Putamen (tissue), 1 donor: ENCODE data around the gene LCE5A.
A peak's percentile ranks its signal among the peaks of the same experiment; 100 is the strongest.
"Not testable (repeated sequence)": the region's sequence is repeated elsewhere in the genome, so short reads cannot be mapped to it uniquely, and the experiment has no call there.

Experiments used
- DNase-seq: peaks from one replicate; pipeline ENCODE4 v3.0.0-alpha.2; 2016; ENCODE audit warnings: low spot score

The LCE5A gene, protein sequence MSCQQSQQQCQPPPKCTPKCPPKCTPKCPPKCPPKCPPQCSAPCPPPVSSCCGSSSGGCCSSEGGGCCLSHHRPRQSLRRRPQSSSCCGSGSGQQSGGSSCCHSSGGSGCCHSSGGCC

DNA sequence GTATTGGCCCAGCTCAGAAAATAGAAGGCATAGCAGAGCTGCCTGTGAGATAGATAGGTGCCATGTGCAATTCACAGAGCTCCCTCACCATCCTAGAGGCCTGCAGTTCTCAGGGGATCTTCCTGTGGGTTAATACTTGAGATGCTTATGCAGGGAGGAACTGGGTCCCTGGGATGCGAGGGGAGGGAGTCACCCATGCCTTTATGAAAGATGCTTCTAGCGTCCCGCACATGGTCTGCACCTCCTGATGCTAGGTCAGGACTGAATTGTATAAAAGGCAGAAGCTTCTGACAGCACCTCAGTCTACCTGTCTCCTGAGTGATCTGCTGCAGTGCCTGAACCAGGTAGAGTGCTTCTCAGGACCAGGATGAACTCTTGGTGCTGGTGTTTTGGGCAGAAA lies at the start of gene LCE5A:
Gene LCE5A, plus strand, starts transcription at position 301 of the 400 bp plus-strand sequence. CDS start 732 bp downstream, outside the sequence.
- no peak for DNase-seq

DNA sequence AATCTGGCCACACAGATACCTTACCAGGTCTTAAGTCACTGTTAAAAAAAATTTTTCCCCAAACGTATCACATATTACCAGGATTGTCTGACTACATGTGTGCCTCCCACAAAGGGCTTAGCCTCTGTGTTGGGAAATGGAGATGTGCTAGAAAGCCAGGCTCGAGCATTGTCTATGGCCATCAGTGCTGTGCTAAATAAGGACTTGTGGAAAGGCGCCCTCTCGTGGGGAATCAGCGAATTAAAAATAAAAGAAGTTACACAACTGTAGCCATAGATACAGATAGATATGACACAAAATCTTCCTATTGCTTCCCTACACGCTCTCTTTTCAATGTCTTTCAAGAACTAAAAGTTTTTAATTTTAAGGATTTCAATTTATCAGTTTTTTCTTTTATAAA lies 49.1 kb upstream of the LCE5A start:
- DNase-seq: peak; percentile 38

DNA sequence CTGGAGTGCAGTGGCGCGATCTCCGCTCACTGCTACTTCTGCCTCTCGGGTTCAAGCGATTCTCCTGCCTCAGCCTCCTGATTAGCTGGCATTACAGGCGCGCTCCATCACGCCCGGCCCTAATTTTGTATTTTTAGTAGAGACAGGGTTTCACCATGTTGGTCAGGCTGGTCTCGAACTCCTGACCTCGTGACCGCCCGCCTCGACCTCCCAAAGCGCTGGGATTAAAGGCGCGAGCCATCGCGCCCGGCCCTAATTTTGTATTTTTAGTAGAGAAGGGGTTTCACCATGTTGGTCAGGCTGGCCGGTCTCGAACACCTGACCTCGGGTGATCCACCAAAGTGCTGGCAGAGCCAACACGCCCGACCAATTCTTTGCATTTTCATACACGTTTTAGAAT lies 48.0 kb upstream of the LCE5A start:
- DNase-seq: no peak

DNA sequence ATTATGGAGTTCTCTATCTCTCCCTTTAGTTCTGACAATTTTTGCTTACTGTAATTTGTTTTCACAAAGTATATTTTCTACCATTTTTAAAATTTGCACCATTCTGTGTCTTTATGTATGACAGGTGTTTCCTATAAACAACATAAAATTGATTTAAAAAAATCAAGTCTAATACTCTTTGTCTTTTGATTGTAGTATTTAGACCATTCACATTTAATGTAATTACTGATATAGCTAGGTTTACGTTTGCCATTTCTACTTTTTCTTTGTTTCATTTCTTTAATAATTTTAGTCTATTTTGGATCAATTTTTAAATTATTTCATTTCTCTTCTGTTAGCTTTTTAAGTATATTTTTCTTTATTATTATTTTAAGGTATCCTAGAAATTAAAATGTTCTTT lies 44.4 kb upstream of the LCE5A start:
- no peak for DNase-seq

DNA sequence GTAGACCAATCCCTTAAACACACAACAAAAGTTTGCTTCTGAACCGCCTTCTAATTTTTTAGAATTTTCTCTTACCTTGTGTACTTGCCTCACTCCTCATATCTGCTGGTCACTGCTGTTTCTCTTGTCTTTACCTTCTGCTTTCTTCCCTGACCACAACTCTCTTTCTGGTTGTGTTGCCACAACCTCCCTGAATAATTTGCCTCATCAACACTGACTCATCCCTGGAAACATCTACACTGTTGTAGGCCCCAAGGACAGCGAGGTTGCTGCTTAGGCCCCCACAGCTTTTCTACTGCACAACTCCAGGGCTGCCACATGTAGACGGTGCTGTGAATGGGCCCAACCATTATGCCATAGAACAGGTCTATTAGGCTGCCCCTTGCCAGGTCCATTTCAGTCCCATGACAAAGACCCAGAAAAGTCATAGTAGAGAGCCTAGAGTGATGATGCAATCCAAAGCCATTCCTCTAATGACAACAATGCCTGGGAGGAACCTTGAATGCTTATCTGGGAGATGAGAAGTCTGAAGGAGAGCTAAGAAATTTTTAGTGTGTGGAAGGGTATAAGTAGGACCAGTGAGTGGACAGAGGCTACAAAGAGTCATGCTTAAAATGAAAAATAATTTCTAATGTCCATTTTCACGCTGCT lies 36.6 kb upstream of the LCE5A start:
- no peak for DNase-seq

DNA sequence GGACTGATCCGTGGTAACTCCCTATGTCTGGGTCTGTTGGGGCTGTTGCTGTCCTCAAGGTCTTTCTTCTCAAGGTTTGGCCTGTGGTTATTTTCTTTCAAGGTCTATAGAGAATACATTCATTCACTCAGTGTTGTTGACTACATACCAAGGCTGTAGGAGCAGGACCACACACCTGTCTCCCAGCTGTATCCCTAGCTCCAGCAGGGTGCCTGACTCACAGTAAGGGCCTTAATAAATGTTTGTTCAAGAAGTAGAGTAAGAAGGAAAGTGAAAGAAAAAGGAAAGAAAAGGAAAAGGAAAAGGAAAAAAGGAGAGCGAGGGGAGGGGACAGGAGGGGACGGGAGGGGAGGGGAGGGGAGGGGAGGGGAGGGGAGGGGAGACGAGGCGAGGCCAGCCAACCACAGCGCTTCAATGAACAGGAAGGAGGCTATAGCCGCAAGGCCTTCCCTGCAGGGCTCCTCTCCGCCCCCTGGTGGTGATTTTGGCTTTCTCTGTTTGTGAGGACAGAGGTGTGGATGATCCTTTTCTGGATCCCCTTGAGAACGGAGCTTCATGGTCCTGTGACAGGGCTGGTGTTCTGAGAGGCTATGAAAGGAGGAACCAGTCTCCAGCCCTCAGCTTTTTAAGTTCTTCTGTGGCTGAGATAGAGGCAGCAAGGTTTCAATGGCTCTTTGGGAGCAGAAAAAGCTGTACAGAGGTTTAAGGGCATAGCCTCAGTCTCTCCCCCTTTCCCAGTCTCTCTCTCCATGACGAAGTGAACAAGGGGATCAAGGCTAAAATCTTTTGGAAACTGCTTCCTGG lies 30.6 kb upstream of the LCE5A start:
- no peak for DNase-seq

DNA sequence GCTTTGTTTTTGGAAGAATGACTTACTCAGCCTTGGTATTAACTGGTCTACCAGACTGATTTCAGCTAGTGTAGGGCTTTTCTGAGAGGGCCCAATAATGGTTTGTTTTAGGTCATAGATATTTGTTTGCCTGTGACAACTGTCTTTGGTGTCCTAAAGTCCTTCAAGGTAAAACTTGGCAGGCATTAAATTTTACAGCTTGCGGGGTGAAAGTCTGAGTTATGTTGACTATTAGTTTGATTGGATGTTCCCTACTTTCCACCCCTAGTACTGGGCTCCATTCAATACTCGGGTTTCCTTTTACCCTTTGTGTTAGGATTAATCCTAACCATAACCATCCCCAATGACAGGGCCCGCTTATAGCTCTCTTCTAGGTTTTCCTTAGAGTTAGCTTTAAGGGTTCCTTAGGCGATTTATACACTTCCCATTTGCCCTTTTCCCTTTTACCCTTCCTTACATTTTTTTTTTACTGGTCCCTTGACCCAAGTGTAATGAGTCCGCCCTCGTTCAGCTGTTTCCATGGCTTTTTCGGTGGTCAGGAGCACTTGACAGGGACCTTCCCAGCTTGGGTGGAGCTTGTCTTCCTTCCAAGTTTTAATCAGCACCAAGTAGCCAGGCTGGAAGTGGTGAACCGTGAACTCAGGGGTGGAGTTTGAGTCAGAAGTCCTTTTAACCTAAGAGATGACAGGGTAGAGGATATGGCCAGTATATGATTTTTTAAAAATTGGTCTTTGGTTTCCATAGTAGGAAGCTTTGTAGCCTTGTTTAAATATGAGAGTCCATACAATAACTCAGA lies 28.5 kb upstream of the LCE5A start:
- DNase-seq: no peak

DNA sequence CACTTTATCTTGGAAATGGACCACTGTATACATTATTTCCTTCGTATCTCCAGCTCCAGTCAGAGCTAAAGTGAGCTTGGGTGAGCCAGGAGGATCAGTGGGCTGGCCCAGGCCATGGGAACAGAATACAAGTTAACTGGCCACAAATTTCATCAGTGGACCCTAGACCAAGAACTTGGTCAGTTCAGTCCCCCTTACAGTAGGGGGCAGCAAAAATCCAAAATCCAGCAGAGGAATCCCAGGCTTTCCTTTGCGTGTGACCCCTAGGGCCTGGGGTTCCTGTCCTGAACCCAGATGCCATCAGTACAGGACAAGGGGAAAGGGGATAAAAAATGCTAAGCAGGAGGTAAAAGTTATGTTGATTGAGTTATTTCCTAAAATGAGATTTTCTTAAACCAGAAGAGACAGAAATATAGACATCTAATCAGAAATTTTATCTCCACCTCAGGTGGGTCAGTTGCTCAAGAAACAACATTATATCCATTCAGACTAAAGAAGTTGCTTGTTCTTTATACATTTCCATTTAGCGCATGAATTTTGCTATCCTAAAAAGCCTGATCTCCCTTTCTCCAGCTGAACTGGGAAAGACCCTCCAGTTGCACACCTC lies 24.1 kb upstream of the LCE5A start:
- DNase-seq: no peak

DNA sequence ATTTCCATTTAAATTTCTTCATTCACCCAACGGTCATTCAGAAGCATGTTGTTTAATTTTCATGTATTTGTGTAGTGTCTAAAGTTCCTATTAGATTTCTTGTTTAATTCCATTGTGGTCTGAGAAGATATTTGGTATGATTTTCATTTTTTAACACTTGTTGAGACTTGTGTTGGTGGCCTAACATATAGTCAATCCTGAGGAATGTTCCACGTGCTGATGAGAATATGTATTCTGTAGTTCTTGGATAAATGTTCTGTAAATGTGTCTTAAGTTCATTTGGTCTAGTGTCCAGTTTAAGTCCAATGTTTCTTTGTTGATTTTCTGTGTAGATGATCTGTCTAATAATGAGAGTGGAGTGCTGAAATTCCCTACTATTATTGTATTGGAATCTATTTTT lies 22.7 kb upstream of the LCE5A start:
- DNase-seq: no peak

DNA sequence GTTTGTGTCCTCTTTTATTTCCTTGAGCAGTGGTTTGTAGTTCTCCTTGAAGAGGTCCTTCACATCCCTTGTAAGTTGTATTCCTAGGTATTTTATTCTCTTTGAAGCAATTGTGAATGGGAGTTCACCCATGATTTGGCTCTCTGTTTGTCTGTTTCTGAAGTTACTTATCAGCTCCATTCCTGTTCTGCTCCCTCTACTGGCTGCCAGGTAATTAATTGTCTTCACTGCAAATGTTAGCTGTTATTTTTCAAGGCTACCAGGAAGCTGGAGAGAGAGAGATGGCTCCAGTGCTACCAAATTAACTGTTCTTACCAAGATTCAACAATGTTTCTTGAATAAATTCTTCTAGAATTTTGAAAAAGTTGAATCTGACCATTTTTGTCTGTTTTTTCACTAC lies 19.1 kb upstream of the LCE5A start:
- DNase-seq: not testable (repeated sequence)

DNA sequence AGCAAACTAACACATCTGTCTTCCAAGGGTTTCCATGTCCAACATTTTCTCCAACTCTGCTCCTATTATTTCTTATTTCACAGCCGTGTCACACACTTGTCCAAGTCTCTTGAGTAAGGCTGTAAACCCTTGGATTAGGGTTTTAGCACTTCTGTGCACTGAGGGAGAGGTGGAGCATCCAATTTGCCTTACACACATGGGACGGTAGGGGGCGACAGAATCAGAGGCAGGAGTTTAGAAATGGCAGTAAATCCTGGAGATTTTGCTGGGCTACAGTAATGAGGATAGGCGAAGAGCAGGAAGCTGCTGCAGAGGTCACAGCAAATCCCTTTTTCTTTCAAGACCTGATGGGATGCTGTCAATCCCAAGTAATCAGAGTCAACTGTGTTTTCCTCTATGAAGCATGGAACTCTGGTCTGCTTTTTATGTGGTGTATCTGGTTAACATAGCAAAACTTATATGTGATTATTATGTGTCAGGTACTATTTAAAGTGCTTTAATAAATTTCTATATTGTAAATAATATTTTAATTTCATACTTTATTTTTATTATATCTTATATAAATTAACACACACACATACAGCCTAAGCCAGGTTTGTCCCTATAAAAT lies 15.4 kb upstream of the LCE5A start:
- no peak for DNase-seq

DNA sequence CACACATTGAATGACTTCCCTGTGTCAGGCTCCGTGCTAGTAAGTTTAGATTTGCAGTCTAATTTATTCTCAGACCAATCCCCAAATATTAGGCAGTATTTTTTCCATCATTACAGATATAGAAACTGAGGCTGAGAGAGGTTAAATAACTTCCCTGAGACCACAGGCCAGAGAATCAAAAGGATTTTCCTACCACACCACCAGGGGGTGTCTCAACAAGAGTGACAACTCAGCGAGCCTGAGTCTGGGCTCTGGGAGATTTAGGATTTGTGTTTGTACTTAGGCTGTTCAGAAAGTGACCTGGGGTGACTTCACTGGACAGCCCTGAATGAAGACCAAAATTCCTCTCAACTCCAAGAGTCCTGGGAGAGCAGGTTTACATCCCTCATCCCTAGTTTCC lies 13.3 kb upstream of the LCE5A start:
- no peak for DNase-seq

DNA sequence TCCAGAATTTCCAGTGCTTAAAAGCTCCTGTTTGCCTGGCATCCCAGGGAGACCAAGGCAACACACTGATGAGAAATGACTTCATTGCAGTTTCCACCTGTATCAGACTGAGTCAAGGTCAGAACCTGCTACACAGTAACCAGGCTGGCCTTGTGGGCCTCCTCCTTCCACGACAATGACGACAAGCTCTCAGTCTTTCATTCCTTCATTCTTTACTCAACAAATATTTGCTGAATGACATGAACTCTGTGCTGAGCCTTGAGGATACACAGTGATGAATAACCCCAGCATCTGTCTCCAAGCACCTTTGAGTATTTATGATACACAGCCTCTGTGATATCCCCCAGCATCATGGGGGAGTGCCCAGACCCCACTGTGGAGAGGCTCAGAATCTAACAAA lies 8.9 kb upstream of the LCE5A start:
- DNase-seq: no peak

DNA sequence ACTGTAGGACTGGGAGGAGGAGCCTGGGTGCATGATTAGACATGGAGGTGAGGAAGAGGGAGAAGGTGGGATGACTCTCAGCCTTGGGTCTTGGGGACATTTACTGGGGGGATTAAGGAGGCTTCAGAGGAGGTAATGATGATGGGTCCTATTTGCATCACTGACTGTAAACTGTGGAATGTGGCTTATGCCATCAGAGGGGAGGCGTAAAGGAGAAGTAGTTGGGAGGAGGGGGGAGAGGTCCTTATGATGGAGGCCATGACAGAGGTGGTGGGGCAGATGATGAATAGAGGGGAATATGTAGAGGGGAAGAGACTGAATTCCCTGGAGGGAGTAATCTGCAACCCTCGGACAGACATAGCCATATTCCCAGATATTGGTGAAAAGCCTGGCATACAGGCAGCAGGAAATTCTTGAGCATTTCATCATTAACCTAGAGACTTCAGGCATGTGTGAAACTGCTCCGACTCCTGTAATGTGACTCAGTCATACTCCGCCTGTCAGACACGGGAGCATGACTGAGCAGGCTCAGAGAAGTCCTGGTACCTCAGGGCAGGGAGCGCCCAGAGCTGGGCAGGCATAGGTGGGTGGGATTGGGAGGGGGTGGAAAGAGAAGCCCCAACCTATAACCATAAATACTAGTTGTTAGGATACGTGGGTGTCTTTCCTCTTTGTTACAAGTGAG lies 8.0 kb upstream of the LCE5A start:
- DNase-seq: no peak

DNA sequence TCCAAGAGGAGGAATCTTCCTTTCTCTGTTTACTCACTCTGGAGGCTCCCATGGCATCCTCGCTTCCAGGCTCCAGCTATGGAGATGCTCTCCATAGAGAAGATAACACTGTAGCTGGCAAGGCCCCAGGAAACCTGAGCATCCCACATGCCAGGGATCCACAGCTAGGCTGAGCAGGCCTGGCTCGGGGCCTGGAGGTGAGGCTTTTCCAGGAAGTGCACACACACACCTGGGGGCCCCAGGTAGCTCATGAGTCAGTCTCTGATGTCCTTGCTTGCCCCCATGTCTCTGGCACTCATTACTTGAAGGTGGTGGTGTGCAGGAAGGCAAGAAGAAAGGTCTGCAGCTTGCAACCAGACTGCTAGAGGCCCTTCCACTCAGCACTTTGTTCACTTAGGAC lies 5.5 kb upstream of the LCE5A start:
- DNase-seq: no peak

DNA sequence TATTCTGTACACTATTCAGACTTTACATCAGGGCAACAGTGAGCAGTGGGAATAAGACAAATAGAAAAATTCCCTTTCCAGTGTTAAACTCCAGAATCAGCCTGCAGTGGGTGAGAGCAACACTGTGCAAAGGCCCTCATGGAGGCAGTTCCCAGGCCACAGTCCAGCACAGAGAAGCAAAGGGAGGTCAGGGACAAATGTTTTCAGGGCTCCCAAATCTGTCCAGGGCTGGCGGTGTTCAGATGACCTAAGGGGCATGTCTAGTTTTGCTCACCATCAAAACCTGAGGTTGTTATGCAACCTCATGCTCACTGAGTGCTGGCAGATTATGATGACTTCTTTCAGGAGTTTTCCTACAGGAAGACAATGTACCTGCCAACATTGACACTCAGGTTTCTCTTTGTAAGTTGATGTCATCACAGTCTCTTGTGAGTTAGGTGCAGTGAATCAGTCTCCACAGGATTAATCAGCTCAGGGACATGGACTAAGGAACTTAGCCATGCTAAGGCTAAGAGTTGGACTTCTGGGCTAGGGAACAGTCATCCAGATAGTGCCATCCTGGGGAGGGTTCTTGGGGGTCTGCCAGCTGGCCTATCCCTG lies 3.6 kb upstream of the LCE5A start:
- DNase-seq: no peak

DNA sequence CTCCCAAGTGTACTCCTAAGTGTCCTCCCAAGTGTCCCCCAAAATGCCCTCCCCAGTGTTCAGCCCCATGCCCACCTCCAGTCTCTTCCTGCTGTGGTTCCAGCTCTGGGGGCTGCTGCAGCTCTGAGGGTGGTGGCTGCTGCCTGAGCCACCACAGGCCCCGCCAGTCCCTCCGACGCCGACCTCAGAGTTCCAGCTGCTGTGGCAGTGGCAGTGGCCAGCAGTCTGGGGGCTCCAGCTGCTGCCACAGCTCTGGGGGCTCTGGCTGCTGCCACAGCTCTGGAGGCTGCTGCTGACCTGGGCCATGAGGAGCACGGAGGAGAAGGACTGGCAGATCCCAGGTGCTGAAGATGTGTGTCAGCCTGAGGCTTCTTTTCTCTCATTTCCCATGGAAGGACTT lies 993 bp downstream of the LCE5A start:
- no peak for DNase-seq

DNA sequence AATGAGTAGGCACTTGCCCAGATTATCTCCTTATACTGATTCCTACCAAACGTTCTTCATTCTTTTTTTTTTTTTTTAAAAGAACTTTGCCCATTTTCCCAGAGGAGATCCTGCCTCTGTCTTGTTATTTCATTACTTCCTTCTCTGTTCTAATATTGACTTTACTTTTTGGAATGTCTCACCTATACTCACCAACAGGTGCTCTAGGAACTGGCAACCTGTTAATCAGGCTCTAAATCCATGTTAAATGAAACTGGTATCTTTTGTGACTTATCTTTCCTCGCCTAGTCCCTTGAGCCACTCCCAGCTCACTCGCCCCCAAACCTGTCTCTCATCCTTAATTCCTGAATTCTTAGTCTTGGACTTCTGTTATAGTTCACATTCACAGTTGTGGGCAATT lies 2.5 kb downstream of the LCE5A start:
- DNase-seq: no peak

DNA sequence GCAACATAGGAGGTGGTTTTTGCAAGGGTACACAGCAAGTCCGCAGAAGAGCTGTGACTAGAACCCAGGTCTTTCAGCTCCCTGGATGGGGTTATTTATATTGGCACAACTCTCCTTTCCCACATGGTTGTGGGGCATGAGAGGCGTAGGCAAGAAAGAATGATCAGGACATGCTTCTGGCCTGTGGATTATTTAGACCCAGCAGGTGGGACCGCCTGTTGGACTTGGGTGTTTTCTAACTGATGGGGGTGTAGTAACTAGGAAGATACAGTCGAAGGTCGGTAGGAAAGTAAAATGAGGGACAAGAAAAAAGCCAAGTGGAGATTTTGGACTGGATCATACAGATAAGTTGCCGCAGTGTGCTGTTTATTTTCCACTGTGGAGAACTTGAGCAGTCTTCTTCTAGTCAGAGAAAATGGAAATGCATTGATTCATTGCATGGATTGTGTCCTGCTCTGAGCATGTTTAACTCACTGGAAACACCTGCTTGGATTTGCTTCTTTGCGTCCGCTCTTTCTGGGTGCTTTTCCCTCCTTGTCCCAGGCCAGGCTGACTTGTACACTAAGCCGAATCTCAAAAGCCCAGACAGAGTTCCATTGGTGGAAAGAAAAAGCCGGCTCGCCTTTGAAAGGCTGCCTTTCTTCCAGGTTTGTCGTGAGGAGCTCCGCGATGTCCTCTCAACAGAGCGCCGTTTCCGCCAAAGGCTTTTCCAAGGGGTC lies 4.3 kb downstream of the LCE5A start:
- no peak for DNase-seq

DNA sequence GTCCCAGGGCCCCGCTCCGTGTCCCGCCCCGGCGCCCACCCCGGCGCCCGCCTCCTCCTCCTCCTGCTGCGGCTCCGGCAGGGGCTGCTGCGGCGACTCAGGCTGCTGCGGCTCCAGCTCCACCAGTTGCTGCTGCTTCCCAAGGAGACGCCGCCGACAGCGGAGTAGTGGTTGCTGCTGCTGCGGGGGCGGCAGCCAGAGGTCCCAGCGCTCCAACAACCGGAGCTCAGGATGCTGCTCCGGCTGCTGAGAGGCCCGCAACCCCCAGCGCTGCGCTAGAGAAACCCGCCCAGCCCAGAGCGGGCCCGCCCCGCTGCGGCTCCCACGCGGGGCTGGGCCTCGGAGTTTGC lies 4.8 kb downstream of the LCE5A start:
- no peak for DNase-seq
